CD14-positive monocyte (primary cell): Measurements from ENCODE around the gene SHC2. TPM values are rescaled to one million over a fixed set of nuclear protein-coding genes. Genes with fewer than 3 reads are reported as not detected.
"Not testable (repeated sequence)": the region's sequence is repeated elsewhere in the genome, so short reads cannot be mapped to it uniquely, and the experiment has no call there.

ENCODE experiments used
- DNase-seq, 3 donors: peaks; one replicate each; pipeline ENCODE4 v3.0.0-alpha.2; 2011 to 2022
- H2AFZ ChIP-seq: 2 replicates; pipeline ENCODE4 v1.6.0; 2012; ENCODE audit warnings: mild to moderate bottlenecking, low read depth, low read length, inconsistent platforms; ENCODE audit not compliant: insufficient read depth, poor library complexity, severe bottlenecking
- H3K27ac ChIP-seq, 2 donors: 1 replicate in 1 of 2; 2 replicates in 1 of 2; pipeline ENCODE4 v1.5.1; 2012 to 2013; ENCODE audit warnings: low read length in 2 of 2, control low read depth in 1 of 2, inconsistent platforms in 1 of 2, low read depth in 1 of 2, mild to moderate bottlenecking in 1 of 2
- H3K27me3 ChIP-seq, 2 donors: one replicate each; pipeline versions ENCODE4 v1.6.0 to v1.6.1; 2011 to 2013; ENCODE audit warnings: low read length in 2 of 2; ENCODE audit not compliant: control insufficient read depth in 2 of 2, insufficient read depth in 2 of 2
- H3K36me3 ChIP-seq, 2 donors: replicated peaks in 1 of 2; 1 replicate in 1 of 2; 2 replicates in 1 of 2; pipeline versions ENCODE4 v1.5.1 to v1.6.1; 2012 to 2013; ENCODE audit warnings: low read length in 2 of 2, control low read depth in 1 of 2, inconsistent platforms in 1 of 2, mild to moderate bottlenecking in 1 of 2; ENCODE audit not compliant: insufficient read depth in 2 of 2, control insufficient read depth in 1 of 2
- H3K4me1 ChIP-seq, 2 donors: 1 replicate in 1 of 2; 2 replicates in 1 of 2; pipeline versions ENCODE4 v1.5.1 to v1.6.1; 2012 to 2013; ENCODE audit warnings: low read length in 2 of 2, control low read depth in 1 of 2, inconsistent platforms in 1 of 2, mild to moderate bottlenecking in 1 of 2, moderate library complexity in 1 of 2; ENCODE audit not compliant: insufficient read depth in 2 of 2, control insufficient read depth in 1 of 2
- H3K4me2 ChIP-seq: replicated peaks from 2 replicates; pipeline ENCODE3; 2012; ENCODE audit warnings: low read length, moderate library complexity, mild to moderate bottlenecking; ENCODE audit not compliant: poor library complexity, severe bottlenecking; ENCODE audit errors: extremely low read depth
- H3K4me3 ChIP-seq, 3 experiments: fragments of 200-600 bp in 1 of 3; sonication (generic) in 1 of 3; replicated peaks in 1 of 3; 1 replicate in 2 of 3; 2 replicates in 1 of 3; pipeline ENCODE4 v1.5.1; 2011 to 2013; ENCODE audit warnings: low read length in 3 of 3, mild to moderate bottlenecking in 3 of 3, control low read depth in 2 of 3, low read depth in 2 of 3, inconsistent platforms in 1 of 3, moderate library complexity in 1 of 3
- H3K79me2 ChIP-seq: 2 replicates; pipeline ENCODE4 v1.6.0; 2012; ENCODE audit warnings: mild to moderate bottlenecking, control low read depth, inconsistent platforms, low read length, moderate library complexity; ENCODE audit not compliant: insufficient read depth
- H3K9ac ChIP-seq: 2 replicates; pipeline ENCODE4 v1.6.0; 2017; ENCODE audit warnings: low read length, mild to moderate bottlenecking; ENCODE audit not compliant: insufficient read depth, poor library complexity, severe bottlenecking
- H3K9me3 ChIP-seq, 2 donors: replicated peaks in 1 of 2; 1 replicate in 1 of 2; 2 replicates in 1 of 2; pipeline versions ENCODE4 v1.5.1 to v1.6.1; 2012 to 2013; ENCODE audit warnings: low read length in 2 of 2, control low read depth in 1 of 2; ENCODE audit not compliant: control insufficient read depth in 1 of 2, insufficient read depth in 1 of 2
- H4K20me1 ChIP-seq: 2 replicates; pipeline ENCODE4 v1.6.0; 2012; ENCODE audit warnings: mild to moderate bottlenecking, low read length, control low read depth, moderate library complexity; ENCODE audit not compliant: insufficient read depth
- H3K27ac Mint-ChIP-seq, 7 donors: one replicate each; pipeline ENCODE4 v1.8.0; 2020; ENCODE audit warnings: mild to moderate bottlenecking in 7 of 7, mixed read lengths in 7 of 7, moderate library complexity in 6 of 7, inconsistent platforms in 2 of 7
- H3K27me3 Mint-ChIP-seq, 3 donors: one replicate each; pipeline ENCODE4 v1.8.0; 2021 to 2022; ENCODE audit warnings: low read depth in 3 of 3, mild to moderate bottlenecking in 3 of 3, mixed read lengths in 3 of 3, moderate library complexity in 3 of 3, inconsistent platforms in 1 of 3
- H3K36me3 Mint-ChIP-seq, 2 donors: one replicate each; pipeline ENCODE4 v1.8.0; 2020; ENCODE audit warnings: mixed read lengths in 2 of 2, inconsistent platforms in 1 of 2, mild to moderate bottlenecking in 1 of 2
- H3K4me1 Mint-ChIP-seq: one replicate; pipeline ENCODE4 v1.8.0; 2020; ENCODE audit warnings: mild to moderate bottlenecking, mixed read lengths
- H3K4me3 Mint-ChIP-seq, 2 donors: one replicate each; pipeline ENCODE4 v1.8.0; 2020; ENCODE audit warnings: mild to moderate bottlenecking in 2 of 2, mixed read lengths in 2 of 2, moderate library complexity in 1 of 2
- H3K9me3 Mint-ChIP-seq, 7 donors: one replicate each; pipeline ENCODE4 v1.8.0; 2020 to 2022; ENCODE audit warnings: mixed read lengths in 7 of 7, mild to moderate bottlenecking in 6 of 7, moderate library complexity in 6 of 7, inconsistent platforms in 2 of 7
- CTCF ChIP-seq: fragments of 200-600 bp; IDR thresholded peaks from one replicate; pipeline ENCODE4 v1.8.0; 2022; ENCODE audit warnings: antibody characterized with exemption, mild to moderate bottlenecking
- WGBS: methylation state at CpG from one replicate; pipeline ENCODE4 v1.1.5; 2013; ENCODE audit warnings: missing lambda C conversion rate; ENCODE audit not compliant: insufficient coverage; 5-methylcytosine and 5-hydroxymethylcytosine counted together
- intact Hi-C, 2 donors: fragments of 100-400 bp; cut with micrococcal nuclease; formaldehyde crosslinking; loops; one replicate each; pipeline versions ENCODE4 v1.15.0 to v1.15.1; 2023
- polyA plus RNA-seq, 3 donors: library from polyadenylated mRNA; depleted of rRNA in 1 of 3; unstranded in 2 of 3; stranded (reverse) in 1 of 3; fragments of 300-500 nt in 2 of 3; fragments of >200 nt in 1 of 3; fragmentation: Illumina TruSeq in 2 of 3; gene quantifications; 1 replicate in 2 of 3; 2 replicates in 1 of 3; pipeline ENCODE4 v1.2.3, GENCODE V29; 2012 to 2021

SHC2 gene
- polyA plus RNA-seq, 3 donors, result not detected

GRCh38 chr19:381901-382300 lies 78.9 kb downstream of the SHC2 start:
- H3K27ac ChIP-seq, H3K27ac Mint-ChIP-seq, H2AFZ ChIP-seq, DNase-seq, H3K4me1 Mint-ChIP-seq, H3K4me3 ChIP-seq, H3K36me3 Mint-ChIP-seq, H3K9ac ChIP-seq, H3K4me3 Mint-ChIP-seq, H3K9me3 ChIP-seq, H3K4me2 ChIP-seq, H3K79me2 ChIP-seq, H4K20me1 ChIP-seq, H3K36me3 ChIP-seq, intact Hi-C loops, H3K4me1 ChIP-seq: not testable (repeated sequence)
- 84% methylated on average over 5 of the region's 11 CpGs for WGBS
- H3K27me3 ChIP-seq, result peaks cover 0 to 26% of the 10 kb centered on the region in 2 donors
- Mint-ChIP-seq H3K27me3 (peaks cover 30 to 45% (median 40%) of the 10 kb centered on the region in 3 donors), H3K9me3 (peaks cover 0 to 16% (median 2%) of the 10 kb centered on the region in 7 donors)

GRCh38 chr19:380618-381219 lies 80.1 kb downstream of the SHC2 start:
- H2AFZ ChIP-seq, H3K9ac ChIP-seq, H3K9me3 ChIP-seq, H3K27ac ChIP-seq, H3K27ac Mint-ChIP-seq, H3K4me1 ChIP-seq, H3K4me2 ChIP-seq, intact Hi-C loops, H3K4me3 Mint-ChIP-seq, DNase-seq, H3K79me2 ChIP-seq, H3K4me3 ChIP-seq, H3K36me3 Mint-ChIP-seq, H3K36me3 ChIP-seq, H3K4me1 Mint-ChIP-seq, H4K20me1 ChIP-seq: not testable (repeated sequence)
- H3K27me3 ChIP-seq, result peaks cover 0 to 24% of the 10 kb centered on the region in 2 donors
- Mint-ChIP-seq H3K9me3 (peaks cover 0 to 12% (median 2%) of the 10 kb centered on the region in 7 donors), H3K27me3 (peaks cover 25 to 37% (median 33%) of the 10 kb centered on the region in 3 donors)
- 100% methylated on average over 3 of the region's 17 CpGs for WGBS

GRCh38 chr19:379796-380195 lies 81.0 kb downstream of the SHC2 start:
- Mint-ChIP-seq H3K27me3 (peaks cover 25 to 36% (median 28%) of the 10 kb centered on the region in 3 donors), H3K9me3 (peaks cover 0 to 11% (median 2%) of the 10 kb centered on the region in 7 donors), H3K36me3 (peaks cover 0 to 4% of the 10 kb centered on the region in 2 donors), H3K27ac (no peak overlapping the region), H3K4me3 (no peak overlapping the region), H3K4me1 (peaks cover 6% of the 10 kb centered on the region)
- TF ChIP-seq CTCF, result no peak
- H2AFZ ChIP-seq, result no peak overlapping the region
- H3K4me1 ChIP-seq, result no peaks in the 10 kb centered on the region
- no peaks in the 10 kb centered on the region for H3K36me3 ChIP-seq
- DNase-seq, result no peak
- H3K4me2 ChIP-seq, result no peak overlapping the region
- H3K79me2 ChIP-seq, result no peaks in the 10 kb centered on the region
- no peak overlapping the region for H3K27ac ChIP-seq
- peaks cover 0 to 22% of the 10 kb centered on the region in 2 donors for H3K27me3 ChIP-seq
- H3K9ac ChIP-seq, result no peak overlapping the region
- no peaks in the 10 kb centered on the region for H4K20me1 ChIP-seq
- H3K4me3 ChIP-seq, result no peak overlapping the region
- intact Hi-C loops, result no loop called here
- 90% methylated on average over 12 of the region's 16 CpGs for WGBS
- H3K9me3 ChIP-seq, result peaks cover 0 to 7% of the 10 kb centered on the region in 2 donors
